SK-N-DZ (cell line): ENCODE measurements around the gene CARNS1.

Experiments
- DNase-seq: peaks from one replicate; pipeline ENCODE4 v3.0.0-alpha.2; 2015; ENCODE audit warnings: low spot score

Gene CARNS1

DNA sequence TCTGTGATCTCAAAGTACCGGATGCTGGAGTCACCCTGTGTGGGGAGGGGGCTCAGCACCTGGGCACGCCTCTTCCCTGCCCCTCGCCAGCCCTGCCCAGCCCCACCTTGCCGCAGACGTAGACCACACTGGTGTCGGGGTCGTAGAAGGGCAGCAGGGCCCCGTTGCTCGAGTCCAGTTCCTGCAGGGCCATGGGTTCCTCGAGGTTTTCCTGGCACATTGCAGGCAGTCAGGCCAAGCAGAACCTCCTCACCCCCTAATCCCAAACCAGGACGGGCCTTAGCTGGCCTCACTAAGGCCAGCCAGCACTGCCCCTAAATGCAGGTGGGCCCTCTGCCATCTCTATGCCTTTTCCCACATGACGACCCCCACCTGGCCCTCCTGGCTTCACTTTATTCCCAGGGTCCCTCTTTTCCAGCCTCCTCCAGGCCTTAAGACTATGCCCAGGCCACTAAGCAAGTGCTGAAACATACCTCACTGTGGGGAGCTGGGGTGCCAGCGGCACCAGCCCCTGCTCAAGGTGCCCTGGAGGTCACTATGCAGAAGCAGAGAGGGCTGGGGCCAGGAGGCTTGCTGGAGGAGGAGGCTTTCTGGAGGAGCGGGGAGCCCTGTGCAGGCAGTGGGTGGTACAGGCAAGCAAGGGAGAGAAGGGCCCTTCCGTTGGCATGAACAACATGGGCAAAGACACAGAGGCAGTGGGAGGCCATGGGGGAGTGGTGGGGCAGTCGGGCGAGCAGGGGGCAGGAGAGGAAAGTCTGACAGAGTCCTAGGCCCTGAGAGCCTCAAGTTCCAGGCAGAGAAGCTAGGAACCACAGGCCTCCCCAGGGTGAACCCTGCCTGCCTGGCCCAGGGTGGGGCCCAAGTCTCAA lies 25.0 kb downstream of the CARNS1 start:
- no peak for DNase-seq

- no peak for DNase-seq
Observed at GRCh38 chr11:67441098-67441563, 25.7 kb downstream of the CARNS1 start.

- DNase-seq = no peak
Observed at GRCh38 chr11:67441731-67442351, 26.4 kb downstream of the CARNS1 start.

DNA sequence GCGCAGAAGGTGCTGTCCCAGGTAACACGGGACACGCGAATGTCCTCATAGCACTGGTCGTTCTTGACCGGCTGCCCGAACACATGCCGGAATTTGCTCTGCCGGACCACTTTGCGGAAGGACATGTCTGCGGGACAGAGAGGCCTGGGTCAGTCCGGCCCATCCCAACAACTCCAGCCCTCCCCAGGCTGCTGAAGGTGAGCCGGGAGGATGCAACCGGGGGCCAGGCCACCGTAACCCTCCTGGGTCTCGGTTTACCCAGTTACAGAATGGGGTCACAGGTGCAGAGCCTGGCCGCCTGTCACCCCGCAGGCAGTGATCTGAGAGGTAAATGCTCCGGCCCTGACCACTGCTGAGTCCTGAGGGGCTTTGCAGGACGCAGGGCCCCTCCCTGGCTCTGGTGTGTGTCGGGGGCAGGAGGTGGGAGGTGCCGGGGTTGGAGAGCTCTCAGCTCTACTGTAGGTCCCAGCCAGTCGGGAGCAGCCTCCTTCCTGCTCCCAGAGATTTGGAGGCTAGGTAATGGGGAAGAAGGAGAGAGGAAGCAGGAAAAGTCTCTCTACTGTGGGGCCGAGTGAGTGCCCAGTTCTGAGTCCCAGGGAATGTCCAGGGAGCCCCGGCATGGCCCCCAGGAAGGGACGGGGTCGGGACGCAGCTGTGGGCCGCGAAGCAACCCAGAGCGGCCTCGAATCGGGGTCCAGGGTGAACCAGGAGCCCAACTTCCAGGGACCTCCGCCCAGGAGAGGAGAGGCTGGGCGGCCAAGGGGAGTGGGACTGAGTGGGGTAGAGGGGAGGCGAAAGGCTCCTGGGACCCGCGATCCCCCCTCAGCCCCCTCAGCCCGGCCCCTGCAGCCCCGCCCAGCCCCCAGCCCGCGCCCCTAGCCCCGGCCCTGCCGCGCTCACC lies 27.3 kb downstream of the CARNS1 start:
- DNase-seq = no peak

GRCh38 chr11:67445515-67445914 lies 30.0 kb downstream of the CARNS1 start:
- no peak for DNase-seq

GRCh38 chr11:67448220-67448609 lies 32.7 kb downstream of the CARNS1 start:
- no peak for DNase-seq

DNA sequence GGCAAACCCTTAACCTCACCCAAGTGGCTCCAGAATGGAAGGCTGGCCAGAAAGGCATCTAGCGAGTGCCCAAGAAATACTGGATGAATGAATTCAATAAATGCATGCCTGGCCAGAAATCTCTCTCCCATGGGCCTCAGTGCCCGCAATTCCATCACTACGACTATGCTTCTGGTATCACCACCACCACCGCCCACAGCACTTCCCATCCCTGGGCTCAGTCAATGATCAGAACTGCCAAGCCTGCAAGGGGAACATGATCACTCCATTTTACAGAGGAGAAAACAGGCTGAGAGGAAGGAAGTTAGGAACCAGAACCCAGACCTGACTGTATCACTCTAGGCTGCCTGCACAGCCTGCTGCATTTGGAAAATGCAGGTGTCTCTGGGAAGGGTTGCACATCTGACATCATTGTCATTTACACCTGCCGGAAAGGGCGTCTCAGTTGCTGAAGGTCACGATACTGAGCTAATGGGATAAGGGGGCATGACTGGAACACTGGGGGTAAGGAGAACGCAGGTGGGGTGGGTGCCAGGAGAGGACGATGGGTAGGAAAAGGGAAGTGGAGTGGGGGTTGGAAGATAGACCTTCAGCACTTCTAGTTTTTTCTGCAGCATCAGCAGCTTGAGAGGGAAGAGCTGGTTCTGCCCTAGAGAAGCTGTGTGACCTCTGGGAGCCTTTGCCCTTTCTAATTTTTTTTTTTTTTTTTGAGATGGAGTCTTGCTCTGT lies 33.8 kb downstream of the CARNS1 start:
- DNase-seq = no peak

DNA sequence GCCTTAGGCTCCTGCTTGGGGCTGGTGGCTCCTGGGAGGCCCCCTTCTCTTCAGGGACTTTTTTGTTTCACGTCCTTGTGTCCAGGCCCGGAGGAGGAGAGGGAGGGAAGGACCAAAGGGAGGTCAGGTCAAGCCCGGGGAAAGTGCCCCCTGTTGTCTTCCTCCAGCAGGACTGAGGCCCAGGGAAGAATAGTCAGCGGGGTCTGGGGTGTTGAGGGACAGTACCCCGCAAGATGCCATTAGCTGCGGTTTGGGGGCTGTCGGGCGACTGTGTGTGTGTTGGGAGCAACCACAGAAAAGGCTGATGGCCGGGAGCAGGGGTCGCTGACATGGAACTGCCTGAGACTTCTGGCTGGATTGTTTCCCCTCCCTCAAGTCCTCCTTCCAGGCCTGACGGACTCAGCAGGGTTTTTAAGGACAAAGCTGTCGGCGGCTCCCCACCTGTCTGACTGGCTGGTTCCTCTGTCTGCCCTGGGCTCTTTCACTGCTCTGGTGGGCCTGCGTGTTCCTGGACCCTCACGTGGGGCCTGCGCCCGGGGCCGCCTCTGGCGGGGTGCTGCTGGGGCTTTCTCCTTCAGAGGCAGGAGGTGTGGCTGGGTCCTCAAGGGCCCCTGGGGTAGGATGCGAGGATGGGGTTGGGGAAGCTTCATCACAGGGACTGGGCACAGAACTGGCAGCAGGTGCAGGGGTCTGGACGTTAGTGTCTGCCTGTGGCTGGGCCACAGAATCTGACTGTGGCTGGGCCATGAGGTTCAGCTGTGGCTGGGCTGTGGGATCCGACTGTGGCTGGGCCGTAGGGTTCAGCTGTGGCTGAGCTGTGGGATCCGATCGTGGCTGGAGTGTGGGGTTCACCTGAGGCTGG lies 35.5 kb downstream of the CARNS1 start:
- no peak for DNase-seq

- no peak for DNase-seq
Observed at GRCh38 chr11:67451658-67451976, 36.1 kb downstream of the CARNS1 start.

- no peak for DNase-seq
Observed at GRCh38 chr11:67452141-67452952, 36.9 kb downstream of the CARNS1 start, which contains the start of gene GPR152. Gene GPR152, minus strand, starts transcription at chr11:67452729. Its CDS starts 5 bp downstream, at chr11:67452724.

- DNase-seq = no peak
Observed at GRCh38 chr11:67453816-67454732, 38.6 kb downstream of the CARNS1 start.

- no peak for DNase-seq
Observed at GRCh38 chr11:67455054-67455453, 39.6 kb downstream of the CARNS1 start, which contains the start of gene CABP4. Gene CABP4, plus strand, starts transcription at chr11:67455354. Its CDS starts 70 bp downstream, at chr11:67455424.

DNA sequence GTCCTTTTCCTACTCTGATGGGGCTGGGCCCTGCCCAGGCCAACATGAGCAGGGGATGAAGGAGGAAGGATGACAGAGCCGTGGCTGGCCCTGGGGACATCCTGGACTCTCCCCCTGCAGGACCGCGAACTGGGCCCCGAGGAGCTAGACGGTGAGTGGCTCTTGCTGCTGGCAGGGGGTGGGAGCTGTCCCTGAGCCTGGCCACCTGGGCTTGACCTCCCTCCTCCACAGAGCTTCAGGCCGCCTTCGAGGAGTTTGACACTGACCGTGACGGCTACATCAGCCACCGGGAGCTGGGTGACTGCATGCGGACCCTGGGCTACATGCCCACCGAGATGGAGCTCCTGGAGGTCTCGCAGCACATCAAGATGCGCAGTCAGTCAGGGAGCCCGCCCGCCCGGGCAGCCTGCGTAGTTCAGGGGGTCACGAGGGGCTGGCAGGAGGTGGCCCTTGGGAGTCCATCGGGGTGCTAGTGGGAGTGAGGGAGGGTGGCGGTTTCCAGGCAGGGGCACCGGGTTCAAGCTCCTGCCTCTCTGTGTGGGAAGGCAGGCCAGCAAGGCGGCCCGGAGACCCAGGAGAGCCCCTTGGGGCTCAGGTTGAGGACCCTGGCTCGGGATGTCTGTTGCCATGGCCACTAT lies 40.7 kb downstream of the CARNS1 start:
- DNase-seq = no peak

- DNase-seq = no peak
Observed at GRCh38 chr11:67457453-67457852, 42.0 kb downstream of the CARNS1 start.

DNA sequence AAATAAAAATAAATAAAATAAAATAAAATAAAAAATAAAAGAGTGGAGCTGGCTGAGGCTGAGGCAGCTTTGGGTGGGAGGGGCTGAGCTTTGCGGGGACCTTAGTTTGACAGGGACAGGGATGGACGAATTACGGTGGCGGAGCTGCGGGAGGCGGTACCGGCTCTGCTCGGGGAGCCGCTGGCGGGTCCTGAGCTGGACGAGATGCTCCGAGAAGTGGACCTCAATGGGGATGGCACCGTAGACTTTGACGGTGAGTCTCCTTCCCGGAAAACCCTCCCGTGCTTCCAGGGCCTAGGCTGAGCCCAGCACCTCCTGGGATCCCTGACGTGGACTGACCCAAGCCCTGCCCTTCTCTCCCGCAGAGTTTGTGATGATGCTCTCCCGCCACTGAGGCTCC lies 42.8 kb downstream of the CARNS1 start:
- no peak for DNase-seq

GRCh38 chr11:67463186-67463585 lies 47.7 kb downstream of the CARNS1 start:
- no peak for DNase-seq

- no peak for DNase-seq
Observed at GRCh38 chr11:67463680-67464410, 48.4 kb downstream of the CARNS1 start.
